ENCODE data around the gene MCF2L2. TPM values are rescaled to one million over a fixed set of nuclear protein-coding genes. Genes with fewer than 3 reads are reported as not detected.
A peak's percentile ranks its signal among the peaks of the same experiment; 100 is the strongest.

Gene MCF2L2
- total RNA-seq, 1 donor from 2014 or later: 0.22 TPM

DNA sequence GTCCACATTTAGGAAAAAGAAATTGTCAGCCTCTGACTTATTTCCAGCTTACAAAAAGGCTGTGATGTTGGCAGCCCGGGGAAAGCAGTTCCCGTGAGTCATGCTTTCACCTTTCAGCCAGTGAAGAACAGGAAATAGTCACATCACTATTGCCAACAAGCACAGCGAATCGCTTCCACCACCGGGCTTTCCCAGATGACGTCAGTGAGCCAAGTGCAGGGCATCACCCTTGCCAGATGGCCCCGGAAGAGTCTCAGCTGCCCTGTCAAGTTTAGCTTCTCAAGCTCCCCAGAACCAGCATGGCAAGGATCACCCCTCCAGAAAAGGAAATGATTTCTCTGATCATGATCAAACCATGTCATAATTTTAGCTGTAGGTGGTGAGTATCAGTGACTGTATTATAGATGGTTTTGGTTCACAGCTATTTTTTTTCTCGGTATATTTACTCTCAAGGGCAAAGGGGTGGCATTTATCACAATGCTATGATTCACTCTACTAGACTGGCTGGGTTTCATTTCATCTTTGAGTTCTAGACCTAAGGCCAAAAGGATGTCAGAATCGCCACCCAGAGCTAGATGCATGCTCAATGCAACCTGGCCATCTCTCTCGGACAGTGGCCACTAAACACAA is 142.5 kb downstream of the MCF2L2 start:
- intact Hi-C loops (cut with DNase I): no loop called here
- peak; percentile 82 for ATAC-seq
- DNase-seq (ENCODE audit: missing footprints): peak; percentile 89

DNA sequence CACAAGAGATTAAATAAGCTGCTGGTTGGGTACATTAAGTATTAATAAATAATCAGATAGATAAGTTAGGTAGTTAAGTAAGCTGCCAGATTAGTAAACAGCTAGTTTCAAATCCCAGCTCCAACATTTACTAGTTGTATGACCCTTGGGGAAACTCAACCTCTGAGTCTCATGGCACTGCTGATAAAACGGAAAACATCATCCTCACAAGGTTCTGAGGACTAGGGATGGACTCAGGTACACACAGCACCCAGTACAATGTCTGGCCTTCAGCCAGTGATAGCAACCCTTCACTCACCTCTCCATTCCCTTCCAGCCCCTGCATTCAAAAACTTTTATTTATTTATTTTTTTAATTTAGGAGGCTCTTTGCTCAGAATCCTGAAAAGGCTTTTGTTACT is 143.1 kb downstream of the MCF2L2 start:
- intact Hi-C loops (cut with DNase I): no loop called here
- ATAC-seq (no peak), DNase-seq (ENCODE audit: missing footprints) (no peak)

DNA sequence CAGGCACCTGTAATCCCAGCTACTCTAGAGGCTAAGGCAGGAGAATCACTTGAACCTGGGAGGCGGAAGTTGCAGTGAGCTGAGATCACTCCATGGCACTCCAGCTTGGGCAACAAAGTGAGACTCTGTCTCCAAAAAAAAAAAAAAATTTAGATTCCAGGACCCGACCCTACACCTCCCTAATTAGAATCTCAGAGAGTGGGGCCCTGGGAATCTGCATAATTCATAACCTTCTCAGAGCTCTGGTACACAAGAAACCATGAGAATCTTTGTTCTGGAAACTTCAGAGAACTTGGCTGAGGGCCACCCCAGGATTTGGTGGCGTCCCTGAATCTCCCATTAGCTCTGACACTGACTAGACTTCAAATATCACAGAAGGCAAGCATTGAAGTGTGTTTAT is 143.8 kb downstream of the MCF2L2 start:
- no peak for DNase-seq (ENCODE audit: missing footprints)
- no peak for ATAC-seq
- intact Hi-C loops (cut with DNase I): no loop called here

DNA sequence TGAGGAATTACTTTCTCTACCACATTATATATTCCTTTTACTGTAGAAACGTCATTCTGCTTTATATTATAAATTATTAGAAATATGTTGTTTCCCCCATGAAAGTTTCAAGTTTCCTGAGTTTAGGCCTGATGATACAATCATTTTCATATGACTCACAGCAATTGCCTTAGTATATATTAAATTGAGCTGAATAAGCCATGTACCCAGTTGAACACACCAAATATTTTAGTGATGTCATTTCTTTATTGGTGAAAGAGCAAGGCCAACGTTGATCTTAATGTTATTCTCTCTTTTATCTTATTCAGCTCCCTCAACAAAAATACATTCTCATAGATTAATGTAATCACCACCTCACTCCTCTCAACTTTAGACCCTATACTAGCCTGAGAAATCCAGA is 144.5 kb downstream of the MCF2L2 start:
- intact Hi-C loops (cut with DNase I): no loop called here
- DNase-seq (ENCODE audit: missing footprints): no peak
- no peak for ATAC-seq

DNA sequence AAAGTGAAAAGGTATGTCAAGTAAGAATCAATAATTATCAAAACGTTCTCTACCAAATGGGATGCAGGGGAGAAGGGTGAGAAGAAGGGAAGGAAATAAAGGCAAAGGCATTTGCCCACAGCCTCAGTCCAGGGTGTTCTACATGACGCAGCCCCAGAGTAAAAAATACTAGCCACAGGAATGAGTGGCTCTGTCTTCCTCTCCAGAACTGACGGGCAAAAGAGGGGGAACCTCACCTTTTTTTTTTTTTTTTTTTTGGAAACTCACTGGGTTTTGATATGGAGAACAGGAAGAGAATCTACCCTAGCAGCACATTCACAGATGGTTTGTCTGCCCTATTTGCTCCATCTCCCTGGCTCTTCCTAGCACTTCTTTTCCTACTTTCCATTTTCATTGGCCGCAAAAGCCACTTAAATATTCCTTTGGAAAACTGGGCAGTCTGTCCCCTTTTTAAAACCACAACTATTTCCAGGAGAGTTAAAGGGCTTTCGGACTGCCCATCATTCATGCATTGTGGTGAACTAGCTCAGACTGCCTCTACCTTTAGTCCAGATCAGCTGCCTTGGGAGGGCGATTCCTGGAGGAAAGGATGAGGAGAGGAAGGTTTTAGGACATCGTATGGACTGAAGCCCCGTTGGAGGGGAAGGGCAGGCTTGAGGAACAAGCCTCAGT is 147.2 kb downstream of the MCF2L2 start:
- intact Hi-C loops (cut with DNase I): no loop called here
- no peak for DNase-seq (ENCODE audit: missing footprints)
- no peak for ATAC-seq

DNA sequence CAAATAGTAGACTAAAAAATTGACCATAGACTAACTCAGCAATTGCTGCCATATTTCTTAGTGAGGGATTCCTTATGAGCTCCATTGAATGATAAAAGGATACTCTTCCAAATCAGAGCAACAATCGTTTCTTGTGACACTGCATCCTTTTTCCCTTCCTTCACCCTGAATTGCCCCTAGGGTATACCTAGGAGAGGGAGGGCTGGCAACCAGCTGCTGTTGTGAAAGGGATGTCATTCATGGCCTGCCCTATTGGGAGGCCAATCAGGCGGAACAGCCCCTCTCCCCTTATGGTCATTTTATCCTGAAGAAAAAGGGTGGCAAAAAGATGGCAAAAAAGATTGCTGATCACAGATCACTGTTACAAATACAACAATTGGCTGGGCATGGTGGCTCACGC is 149.0 kb downstream of the MCF2L2 start:
- DNase-seq (ENCODE audit: missing footprints) (no peak), ATAC-seq (no peak)
- intact Hi-C loops (cut with DNase I): no loop called here

DNA sequence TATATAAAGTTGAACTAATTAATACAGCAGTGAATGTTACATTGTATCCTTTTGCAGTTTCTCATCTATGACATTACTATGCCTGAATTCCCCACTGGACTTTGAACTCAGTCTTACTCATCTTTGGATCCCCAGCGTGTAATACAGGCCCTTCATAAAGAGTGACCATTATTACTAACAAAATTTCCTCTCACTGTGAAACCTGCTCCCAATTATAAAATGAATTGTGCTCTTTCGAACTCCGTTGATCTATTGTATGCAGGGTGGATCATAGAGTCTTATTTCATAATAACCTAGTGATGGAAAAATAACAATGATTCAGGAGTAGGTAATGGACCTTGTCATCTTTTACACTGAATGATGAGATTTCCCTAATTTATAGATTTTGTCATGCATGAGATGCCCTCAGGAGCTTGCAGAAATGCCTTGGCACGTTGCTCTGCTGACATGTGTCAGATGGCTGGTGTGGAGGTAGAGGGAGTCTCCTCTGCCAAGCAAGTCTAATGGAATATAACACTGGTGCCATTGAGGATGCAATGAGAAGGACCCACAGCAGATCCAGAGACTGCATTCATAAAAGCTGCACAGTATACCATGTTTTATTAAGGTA is 149.8 kb downstream of the MCF2L2 start:
- DNase-seq (ENCODE audit: missing footprints) (no peak), ATAC-seq (no peak)
- intact Hi-C loops (cut with DNase I): no loop called here

DNA sequence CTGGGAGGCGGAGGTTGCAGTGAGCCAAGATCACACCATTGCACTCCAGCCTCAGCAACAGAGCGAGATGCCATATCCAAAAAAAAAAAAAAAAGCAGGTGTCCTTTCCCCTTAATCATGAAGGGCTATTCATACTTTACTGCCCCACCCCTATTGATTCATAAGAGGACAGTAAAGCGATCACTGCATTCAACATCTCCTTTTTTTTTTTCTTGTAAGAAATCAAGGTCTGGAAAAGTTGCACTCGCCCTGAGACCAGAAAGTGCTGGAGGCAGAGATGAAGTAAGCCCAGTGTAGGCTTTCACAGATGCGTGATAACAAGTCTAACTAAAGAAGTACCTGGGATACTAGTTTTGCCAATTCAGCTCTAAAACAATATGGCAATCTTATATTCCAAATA is 151.2 kb downstream of the MCF2L2 start:
- ATAC-seq: no peak
- DNase-seq (ENCODE audit: missing footprints): no peak
- intact Hi-C loops (cut with DNase I): no loop called here

DNA sequence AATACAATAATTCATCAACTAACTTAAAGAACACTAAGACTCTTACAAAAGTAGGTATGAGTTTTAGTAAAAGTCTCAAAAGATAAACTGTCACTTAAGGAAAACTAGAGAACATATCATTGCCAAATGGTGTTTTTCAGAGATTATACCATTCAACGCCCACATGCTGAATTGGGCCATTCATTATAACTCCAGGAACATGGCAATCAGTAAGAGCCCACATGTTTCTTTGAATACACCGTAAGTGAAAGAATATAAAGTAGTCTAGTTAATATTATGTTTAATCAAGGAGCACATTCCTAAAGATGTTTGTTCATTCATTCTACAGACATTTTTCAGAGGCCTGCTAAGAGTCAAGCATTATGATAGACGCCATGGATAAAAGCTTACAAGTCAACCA is 152.5 kb downstream of the MCF2L2 start:
- ATAC-seq: no peak
- intact Hi-C loops (cut with DNase I): no loop called here
- DNase-seq (ENCODE audit: missing footprints): no peak

DNA sequence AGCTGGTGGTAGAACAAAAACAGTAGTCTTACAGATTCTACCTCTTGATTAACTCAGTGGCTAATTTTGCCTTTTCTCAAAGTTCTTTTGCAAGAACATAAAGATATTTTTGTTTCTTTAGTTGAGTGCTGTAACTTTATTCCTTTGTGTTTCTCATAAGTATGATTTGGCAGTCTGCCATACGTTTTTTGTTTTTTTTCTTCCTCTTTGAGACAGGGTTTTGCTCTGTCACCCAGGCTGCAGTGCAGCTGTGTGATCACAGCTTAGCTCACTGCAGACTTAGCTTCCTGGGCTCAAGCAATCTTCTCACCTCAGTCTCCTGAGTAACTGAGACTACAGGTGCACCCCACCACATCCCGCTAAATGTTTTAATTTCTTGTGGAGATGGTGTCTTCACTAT is 153.0 kb downstream of the MCF2L2 start:
- ATAC-seq: no peak
- intact Hi-C loops (cut with DNase I): no loop called here
- peak; percentile 65 for DNase-seq (ENCODE audit: missing footprints)

DNA sequence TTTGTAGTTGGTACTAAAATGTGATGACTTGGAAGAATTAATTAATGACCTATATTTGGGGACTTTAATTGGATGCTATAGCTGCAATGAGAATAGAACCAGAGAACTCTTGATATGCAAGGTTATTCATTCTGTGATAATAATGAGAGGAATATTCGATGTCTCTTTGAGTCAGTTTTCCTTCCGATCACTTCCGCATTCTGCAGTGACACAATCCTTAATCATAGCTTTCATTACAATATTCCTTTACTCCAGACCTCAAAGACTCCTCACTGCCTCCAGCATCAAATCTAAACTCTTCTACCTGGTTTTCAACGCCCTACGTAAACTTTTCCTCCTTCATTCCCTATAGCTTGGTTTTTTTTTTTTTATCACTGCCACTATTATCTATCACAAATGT is 153.8 kb downstream of the MCF2L2 start:
- intact Hi-C loops (cut with DNase I): no loop called here
- ATAC-seq (no peak), DNase-seq (ENCODE audit: missing footprints) (no peak)

DNA sequence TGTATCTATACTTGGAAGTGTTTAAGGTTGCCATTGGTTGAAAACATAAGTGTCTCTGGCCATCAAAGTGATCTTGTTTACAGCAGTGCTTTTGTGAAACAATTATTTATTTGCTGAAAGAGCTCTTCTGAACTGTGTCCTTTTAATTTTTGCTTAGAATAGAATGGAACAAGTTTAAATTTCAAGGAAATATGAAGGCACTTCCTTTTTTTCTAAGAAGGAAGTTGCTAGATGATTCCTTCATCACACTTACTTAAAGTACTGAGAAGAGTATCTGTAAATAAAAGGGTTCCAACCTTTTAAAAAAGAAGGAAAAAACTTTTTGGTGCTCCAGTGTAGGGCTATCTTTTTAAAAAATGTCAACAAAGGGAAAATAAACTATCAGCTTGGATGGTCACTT is 155.6 kb downstream of the MCF2L2 start:
- ATAC-seq (no peak), DNase-seq (ENCODE audit: missing footprints) (no peak)
- intact Hi-C loops (cut with DNase I): no loop called here

DNA sequence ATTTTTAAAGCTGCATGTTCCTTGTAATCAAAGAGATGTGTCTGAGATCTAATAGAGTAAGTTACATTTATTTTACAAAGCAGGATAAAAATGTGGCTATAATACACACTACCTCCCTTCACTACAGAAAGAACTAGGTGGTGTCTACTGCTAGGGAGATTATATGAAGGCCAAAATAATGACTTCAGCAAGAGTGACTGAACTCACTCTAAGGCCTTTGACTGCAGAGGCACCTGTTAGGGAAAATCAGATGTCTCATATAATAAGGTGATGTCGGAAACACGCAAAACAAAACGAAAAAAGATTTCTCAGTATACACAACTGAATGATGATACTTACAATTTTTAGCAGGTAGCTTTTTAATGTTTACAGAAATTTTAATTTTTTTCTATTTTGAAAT is 156.3 kb downstream of the MCF2L2 start:
- intact Hi-C loops (cut with DNase I): no loop called here
- no peak for DNase-seq (ENCODE audit: missing footprints)
- ATAC-seq: no peak

DNA sequence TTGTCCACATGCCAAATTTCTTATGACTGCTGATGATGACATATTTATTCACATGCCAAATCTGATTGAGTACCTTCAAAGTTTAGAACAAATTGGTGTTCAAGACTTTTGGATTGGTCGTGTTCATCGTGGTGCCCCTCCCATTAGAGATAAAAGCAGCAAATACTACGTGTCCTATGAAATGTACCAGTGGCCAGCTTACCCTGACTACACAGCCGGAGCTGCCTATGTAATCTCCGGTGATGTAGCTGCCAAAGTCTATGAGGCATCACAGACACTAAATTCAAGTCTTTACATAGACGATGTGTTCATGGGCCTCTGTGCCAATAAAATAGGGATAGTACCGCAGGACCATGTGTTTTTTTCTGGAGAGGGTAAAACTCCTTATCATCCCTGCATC is 158.1 kb downstream of the MCF2L2 start:
- DNase-seq (ENCODE audit: missing footprints): no peak
- intact Hi-C loops (cut with DNase I): no loop called here
- ATAC-seq: no peak

DNA sequence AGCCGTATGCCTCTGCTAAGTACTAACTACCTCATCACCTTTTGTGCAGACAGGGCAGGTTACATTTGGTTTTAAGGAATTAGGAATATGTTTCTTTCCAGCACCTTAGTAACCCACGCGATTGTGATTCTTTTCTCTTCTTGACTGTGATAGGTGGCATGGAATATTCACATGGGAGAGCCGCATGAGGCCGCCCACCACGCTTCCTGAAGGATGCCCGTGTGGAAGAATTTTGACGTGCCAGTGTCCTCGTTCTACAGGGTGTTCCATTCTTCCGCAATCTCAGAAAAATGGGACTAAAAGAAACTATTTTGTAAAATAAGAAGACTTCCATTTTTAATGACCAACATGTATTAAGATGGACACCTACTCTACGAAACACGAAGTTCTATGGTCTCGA is 159.1 kb downstream of the MCF2L2 start:
- intact Hi-C loops (cut with DNase I): no loop called here
- ATAC-seq: no peak
- no peak for DNase-seq (ENCODE audit: missing footprints)

DNA sequence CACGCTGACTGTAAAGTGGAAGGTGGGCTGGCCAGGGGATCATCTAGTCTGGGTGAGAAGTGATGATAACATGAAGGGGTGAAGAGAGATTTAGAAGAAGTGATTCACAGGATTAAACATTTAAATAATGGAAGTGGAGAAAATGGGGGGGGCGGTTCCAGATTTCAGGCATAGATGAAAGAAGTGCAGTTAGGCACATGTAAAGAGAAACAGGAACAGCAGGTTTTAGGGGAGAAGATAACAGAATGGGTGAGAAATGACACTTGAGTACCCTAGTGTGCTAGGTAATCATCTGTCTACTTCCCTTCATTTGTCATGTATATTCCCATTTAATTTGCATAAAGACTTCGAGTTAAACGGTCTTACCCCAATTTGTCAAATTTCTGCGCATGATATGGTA is 160.1 kb downstream of the MCF2L2 start:
- ATAC-seq (no peak), DNase-seq (ENCODE audit: missing footprints) (no peak)
- intact Hi-C loops (cut with DNase I): no loop called here

DNA sequence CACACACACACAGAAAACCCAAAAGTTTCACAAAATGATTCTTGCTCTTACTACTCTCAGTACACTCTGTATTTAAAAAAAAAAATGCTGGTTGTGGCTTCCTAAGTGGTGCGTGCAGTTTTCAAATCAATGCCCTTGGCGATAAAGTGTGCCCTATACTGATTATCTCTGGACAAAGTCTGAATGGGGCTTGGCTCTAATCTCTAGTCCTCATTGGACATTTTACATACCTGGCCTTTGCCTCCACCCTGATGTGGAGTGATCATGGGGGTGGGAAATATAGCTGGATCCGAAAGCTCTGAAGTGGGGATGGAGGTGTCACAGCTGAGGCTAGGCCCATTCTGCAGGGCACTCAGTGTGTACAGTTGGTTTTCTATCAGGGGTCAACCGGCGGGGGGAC is 161.3 kb downstream of the MCF2L2 start:
- no peak for DNase-seq (ENCODE audit: missing footprints)
- intact Hi-C loops (cut with DNase I): no loop called here
- no peak for ATAC-seq

DNA sequence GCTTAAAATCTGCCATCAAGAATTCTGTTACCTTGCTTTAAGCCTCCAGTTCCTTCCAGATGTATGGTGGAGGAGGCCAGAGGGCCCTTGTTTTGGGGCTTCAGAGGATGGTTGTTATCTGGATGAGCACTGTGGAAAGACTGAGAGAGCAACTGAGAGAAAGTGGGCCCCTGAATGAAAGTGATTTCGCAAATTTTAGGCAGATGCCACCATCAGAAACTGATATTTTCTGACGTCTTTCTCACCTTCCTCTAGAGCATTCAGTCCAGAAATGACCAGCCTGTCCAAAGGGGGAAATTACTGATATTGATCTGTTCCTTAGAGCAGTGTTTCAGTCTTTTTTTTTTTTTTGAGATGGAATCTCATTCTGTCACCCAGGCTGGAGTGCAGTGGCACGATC is 162.0 kb downstream of the MCF2L2 start:
- DNase-seq (ENCODE audit: missing footprints) (no peak), ATAC-seq (no peak)
- intact Hi-C loops (cut with DNase I): no loop called here

DNA sequence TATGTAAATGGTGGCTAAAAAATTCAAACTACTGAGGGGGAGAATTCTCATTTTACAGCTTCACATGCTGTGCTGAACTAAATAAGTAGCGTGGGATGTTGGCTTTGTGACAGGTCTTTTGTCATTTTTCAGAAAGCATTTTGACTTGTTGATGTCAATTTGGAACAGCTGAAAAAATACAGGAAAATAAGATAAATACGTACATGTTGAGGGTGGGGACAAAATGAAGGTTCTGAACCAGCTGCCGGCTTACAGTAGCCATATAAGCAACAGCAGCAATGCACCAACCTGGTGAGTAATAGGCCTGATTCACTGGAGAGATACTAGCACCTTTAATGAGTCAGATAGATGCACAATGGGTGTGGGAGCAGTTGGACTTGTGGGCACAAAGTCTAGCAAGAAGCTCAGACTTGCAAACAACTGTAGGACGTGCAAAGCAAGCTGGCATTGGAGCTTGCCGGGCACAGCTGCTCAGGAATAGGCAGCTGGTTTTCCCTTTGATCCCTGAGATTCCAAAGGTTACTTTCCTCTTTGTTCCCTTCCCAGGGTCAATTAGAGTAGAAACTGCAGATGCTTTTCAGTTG is 162.5 kb downstream of the MCF2L2 start:
- ATAC-seq (no peak), DNase-seq (ENCODE audit: missing footprints) (no peak)
- intact Hi-C loops (cut with DNase I): no loop called here

DNA sequence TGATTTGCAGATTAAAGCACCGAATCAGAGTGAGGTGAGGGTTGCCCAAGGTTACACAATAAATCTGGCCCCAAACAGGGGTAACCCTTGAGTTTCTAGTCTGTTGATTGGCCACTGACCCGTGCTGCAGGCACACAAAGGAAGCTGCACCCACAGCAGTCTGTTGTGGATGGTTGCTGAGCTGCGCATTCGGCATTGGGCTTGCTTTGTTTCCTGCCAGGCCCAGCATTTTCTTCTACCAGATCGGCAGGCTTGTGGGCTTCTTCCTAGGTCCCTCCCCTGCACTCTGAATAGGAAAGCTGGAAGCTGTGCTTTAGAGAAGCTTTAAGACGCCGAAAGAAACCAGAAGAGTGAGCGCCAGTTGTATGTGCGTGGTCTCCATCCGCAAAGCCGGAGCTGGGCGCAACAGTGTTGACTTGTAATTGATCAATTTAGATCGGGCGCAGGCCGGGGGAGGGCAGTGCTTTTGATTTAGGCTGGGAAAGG is 163.2 kb downstream of the MCF2L2 start:
- peak; percentile 61 for ATAC-seq
- intact Hi-C loops (cut with DNase I): no loop called here
- peak; percentile 77 for DNase-seq (ENCODE audit: missing footprints)

Data from Right ventricle myocardium inferior (tissue), 1 donor.